ENCODE results near the gene CRISPLD2. TPM values are rescaled to one million over a fixed set of nuclear protein-coding genes. Genes with fewer than 3 reads are reported as not detected.

The CRISPLD2 gene
- total and polyA plus RNA-seq, 8 donors, result 13.8 to 106 (median 24.9) TPM

GRCh38 chr16:84909476-84910085 lies 89.8 kb downstream of the CRISPLD2 start:
- H3K27ac ChIP-seq, result peak overlapping the region in 1 of 2 donors; percentile 94
- no peak for ATAC-seq
- peaks cover 0 to 70% of the 10 kb centered on the region in 2 donors for H3K4me1 ChIP-seq
- H3K9me3 ChIP-seq, result no peaks in the 10 kb centered on the region
- intact Hi-C loops (cut with DNase I), result no loop called here
- TF ChIP-seq CTCF (IDR thresholded peaks at IDR 0.05), result no peak
- H3K4me3 ChIP-seq, result no peak overlapping the region
- H3K36me3 ChIP-seq, result no peaks in the 10 kb centered on the region
- DNase-seq, result no peak
- peaks cover 0 to 7% of the 10 kb centered on the region in 2 donors for H3K27me3 ChIP-seq

- intact Hi-C loops (cut with DNase I), result no loop called here
- TF ChIP-seq CTCF (IDR thresholded peaks at IDR 0.05), result no peak
- Histone ChIP-seq H3K9me3 (no peaks in the 10 kb centered on the region), H3K27ac (peak overlapping the region in 1 of 2 donors; percentile 94), H3K4me1 (peaks cover 0 to 65% of the 10 kb centered on the region in 2 donors), H3K27me3 (peaks cover 0 to 25% of the 10 kb centered on the region in 2 donors), H3K36me3 (no peaks in the 10 kb centered on the region), H3K4me3 (no peak overlapping the region)
- no peak for DNase-seq
- peak; percentile 21 for ATAC-seq
Observed at GRCh38 chr16:84911486-84912216, 91.9 kb downstream of the CRISPLD2 start.

GRCh38 chr16:84913315-84913714 lies 93.5 kb downstream of the CRISPLD2 start:
- no peak for DNase-seq
- no peak overlapping the region for H3K4me3 ChIP-seq
- no peaks in the 10 kb centered on the region for H3K36me3 ChIP-seq
- peaks cover 0 to 32% of the 10 kb centered on the region in 2 donors for H3K27me3 ChIP-seq
- intact Hi-C loops (cut with DNase I), result no loop called here
- peak overlapping the region in 1 of 2 donors; percentile 28 for H3K27ac ChIP-seq
- peaks cover 0 to 49% of the 10 kb centered on the region in 2 donors for H3K4me1 ChIP-seq
- ATAC-seq, result no peak
- no peak for TF ChIP-seq CTCF (IDR thresholded peaks at IDR 0.05)
- no peaks in the 10 kb centered on the region for H3K9me3 ChIP-seq

- Histone ChIP-seq H3K27me3 (peaks cover 0 to 32% of the 10 kb centered on the region in 2 donors), H3K9me3 (no peaks in the 10 kb centered on the region), H3K4me3 (no peak overlapping the region), H3K4me1 (peaks cover 0 to 44% of the 10 kb centered on the region in 2 donors), H3K36me3 (no peaks in the 10 kb centered on the region), H3K27ac (no peak overlapping the region)
- intact Hi-C loops (cut with DNase I), result no loop called here
- ATAC-seq (no peak), DNase-seq (no peak)
- TF ChIP-seq CTCF (IDR thresholded peaks at IDR 0.05), result no peak
Observed at GRCh38 chr16:84914273-84914672, 94.5 kb downstream of the CRISPLD2 start.

- H3K27me3 ChIP-seq, result peaks cover 0 to 32% of the 10 kb centered on the region in 2 donors
- peaks cover 0 to 27% of the 10 kb centered on the region in 2 donors for H3K4me1 ChIP-seq
- H3K27ac ChIP-seq, result no peak overlapping the region
- no peak overlapping the region for H3K4me3 ChIP-seq
- intact Hi-C loops (cut with DNase I), result no loop called here
- no peaks in the 10 kb centered on the region for H3K9me3 ChIP-seq
- TF ChIP-seq CTCF (IDR thresholded peaks at IDR 0.05), result no peak
- DNase-seq (no peak), ATAC-seq (no peak)
- H3K36me3 ChIP-seq, result no peaks in the 10 kb centered on the region
Observed at GRCh38 chr16:84916178-84916577, 96.4 kb downstream of the CRISPLD2 start.
